Tibial nerve (tissue), 4 donors: ENCODE data around the gene MLLT1. TPM values are rescaled to one million over a fixed set of nuclear protein-coding genes. Genes with fewer than 3 reads are reported as not detected.

Source experiments
- DNase-seq, 2 donors: peaks; one replicate each; pipeline ENCODE4 v3.0.0-alpha.2; 2019; ENCODE audit warnings: low spot score in 2 of 2
- H3K27ac ChIP-seq, 4 donors: fragments of 200-600 bp; sonication (generic) in 3 of 4; one replicate each; pipeline ENCODE4 v1.5.1; 2017 to 2019; ENCODE audit warnings: mild to moderate bottlenecking in 1 of 4
- H3K27me3 ChIP-seq, 2 donors: fragments of 200-600 bp; sonication (generic) in 1 of 2; one replicate each; pipeline versions ENCODE4 v1.5.1 to v1.6.0; 2017 to 2019
- H3K36me3 ChIP-seq, 3 donors: fragments of 200-600 bp; sonication (generic); one replicate each; pipeline ENCODE4 v1.5.1; 2018 to 2019
- H3K4me1 ChIP-seq, 4 donors: fragments of 200-600 bp; sonication (generic) in 3 of 4; one replicate each; pipeline ENCODE4 v1.5.1; 2017 to 2019
- H3K4me3 ChIP-seq, 4 donors: fragments of 200-600 bp; sonication (generic) in 3 of 4; one replicate each; pipeline ENCODE4 v1.5.1; 2017 to 2019; ENCODE audit warnings: mild to moderate bottlenecking in 1 of 4, moderate library complexity in 1 of 4
- H3K9me3 ChIP-seq, 4 donors: fragments of 200-600 bp; sonication (generic) in 3 of 4; one replicate each; pipeline ENCODE4 v1.5.1; 2017 to 2019
- CTCF ChIP-seq, 5 experiments: fragments of 200-600 bp in 3 of 5; fragments of 450-650 bp in 2 of 5; sonication (generic) in 3 of 5; IDR thresholded peaks; one replicate each; pipeline ENCODE4 v1.5.1; 2016 to 2019; ENCODE audit warnings: antibody characterized with exemption in 5 of 5, mild to moderate bottlenecking in 3 of 5, moderate library complexity in 2 of 5
- EP300 ChIP-seq, 2 donors: sonication (generic); formaldehyde crosslinking; IDR thresholded peaks; one replicate each; pipeline ENCODE4 v1.6.1; 2017; ENCODE audit warnings: antibody characterized with exemption in 2 of 2, mild to moderate bottlenecking in 1 of 2
- POLR2A ChIP-seq, 2 donors: fragments of 450-650 bp; IDR thresholded peaks; one replicate each; pipeline ENCODE4 v1.6.1; 2017; ENCODE audit warnings: antibody characterized with exemption in 2 of 2, mild to moderate bottlenecking in 2 of 2, moderate library complexity in 2 of 2
- WGBS, 2 donors: methylation state at CpG; one replicate each; pipeline ENCODE4 v1.1.5; 2018; 5-methylcytosine and 5-hydroxymethylcytosine counted together
- total RNA-seq, 4 donors: library from RNA; depleted of rRNA; stranded (reverse); fragments of >200 nt; gene quantifications; one replicate each; pipeline ENCODE4 v1.1.0, GENCODE V29; 2016

Gene MLLT1
- total RNA-seq, 4 donors from 2014 or later: 15.1 to 42.0 (median 19.9) TPM

GRCh38 chr19:6199240-6199994 lies 80.4 kb downstream of the MLLT1 start:
- peak overlapping the region; percentile 62 to 88 (median 66) for H3K4me3 ChIP-seq
- peak; percentile 96 for DNase-seq
- 1% methylated on average over 65 to 68 of the region's 68 CpGs for whole genome bisulfite sequencing, 2 donors
- no peaks in the 10 kb centered on the region for H3K27me3 ChIP-seq
- H3K4me1 ChIP-seq: peaks cover 0 to 18% (median 2%) of the 10 kb centered on the region in 4 donors
- peak overlapping the region; percentile 56 to 86 (median 72) for H3K27ac ChIP-seq
- no peaks in the 10 kb centered on the region for H3K36me3 ChIP-seq
- TF ChIP-seq POLR2A (IDR thresholded peaks at IDR 0.05) (peak in 1 of 2 donors; percentile 26), CTCF (IDR thresholded peaks at IDR 0.05) (peak; percentile 12 to 91 (median 46)), EP300 (IDR thresholded peaks at IDR 0.05) (peak; percentile 78 to 87)
- no peaks in the 10 kb centered on the region for H3K9me3 ChIP-seq

GRCh38 chr19:6198896-6199239 lies 80.9 kb downstream of the MLLT1 start:
- H3K9me3 ChIP-seq: no peaks in the 10 kb centered on the region
- no peak for TF ChIP-seq EP300 (IDR thresholded peaks at IDR 0.05)
- no peak for TF ChIP-seq CTCF (IDR thresholded peaks at IDR 0.05)
- TF ChIP-seq POLR2A (IDR thresholded peaks at IDR 0.05): no peak
- no peaks in the 10 kb centered on the region for H3K27me3 ChIP-seq
- 21 to 28% methylated on average over 8 of the region's 8 CpGs for WGBS, 2 donors
- H3K4me1 ChIP-seq: peaks cover 0 to 18% (median 2%) of the 10 kb centered on the region in 4 donors
- no peak for DNase-seq
- H3K36me3 ChIP-seq: no peaks in the 10 kb centered on the region
- peak overlapping the region; percentile 62 to 88 (median 66) for H3K4me3 ChIP-seq
- peak overlapping the region in 2 of 4 donors; percentile 51 to 73 for H3K27ac ChIP-seq

GRCh38 chr19:6196361-6196760 lies 83.4 kb downstream of the MLLT1 start:
- 98 to 100% methylated on average over 4 to 5 of the region's 5 CpGs for WGBS, 2 donors
- TF ChIP-seq POLR2A (IDR thresholded peaks at IDR 0.05) (no peak), EP300 (IDR thresholded peaks at IDR 0.05) (no peak), CTCF (IDR thresholded peaks at IDR 0.05) (no peak)
- DNase-seq: no peak
- H3K4me3 ChIP-seq: no peak overlapping the region
- no peaks in the 10 kb centered on the region for H3K9me3 ChIP-seq
- no peaks in the 10 kb centered on the region for H3K27me3 ChIP-seq
- peaks cover 0 to 18% (median 2%) of the 10 kb centered on the region in 4 donors for H3K4me1 ChIP-seq
- H3K36me3 ChIP-seq: peaks cover 0 to 9% (median 0%) of the 10 kb centered on the region in 3 donors
- H3K27ac ChIP-seq: no peak overlapping the region

GRCh38 chr19:6188811-6189210 lies 91.0 kb downstream of the MLLT1 start:
- Histone ChIP-seq H3K4me1 (peaks cover 0 to 8% (median 0%) of the 10 kb centered on the region in 4 donors), H3K27me3 (no peaks in the 10 kb centered on the region), H3K36me3 (peaks cover 0 to 9% (median 0%) of the 10 kb centered on the region in 3 donors), H3K4me3 (no peak overlapping the region), H3K27ac (no peak overlapping the region), H3K9me3 (peaks cover 0 to 3% (median 0%) of the 10 kb centered on the region in 4 donors)
- WGBS, 2 donors: 86 to 96% methylated on average over 2 of the region's 2 CpGs
- TF ChIP-seq CTCF (IDR thresholded peaks at IDR 0.05): no peak
- no peak for TF ChIP-seq POLR2A (IDR thresholded peaks at IDR 0.05)
- TF ChIP-seq EP300 (IDR thresholded peaks at IDR 0.05): no peak
- DNase-seq: no peak

GRCh38 chr19:6187374-6187773 lies 92.4 kb downstream of the MLLT1 start:
- Histone ChIP-seq H3K36me3 (peaks cover 0 to 2% (median 0%) of the 10 kb centered on the region in 3 donors), H3K27ac (no peak overlapping the region), H3K4me1 (peaks cover 0 to 8% (median 0%) of the 10 kb centered on the region in 4 donors), H3K27me3 (no peaks in the 10 kb centered on the region), H3K4me3 (no peak overlapping the region), H3K9me3 (peaks cover 0 to 9% (median 0%) of the 10 kb centered on the region in 4 donors)
- TF ChIP-seq POLR2A (IDR thresholded peaks at IDR 0.05) (no peak), CTCF (IDR thresholded peaks at IDR 0.05) (no peak), EP300 (IDR thresholded peaks at IDR 0.05) (no peak)
- DNase-seq: no peak
- 89% methylated on average over 6 of the region's 6 CpGs for WGBS, 2 donors
